GM18517 (cell line): ENCODE measurements around the gene MYRF.
A peak's percentile ranks its signal among the peaks of the same experiment; 100 is the strongest.

Source experiments
- ATAC-seq: cut with Tn5 transposase; IDR thresholded peaks from one replicate; pipeline ENCODE4 v1.9.1; 2021; ENCODE audit warnings: mild to moderate bottlenecking, moderate library complexity; ENCODE audit not compliant: unreplicated experiment

The MYRF gene

GRCh38 chr11:61774411-61774810, 22.0 kb downstream of the MYRF start:
- ATAC-seq, result no peak

GRCh38 chr11:61775106-61775505, 22.7 kb downstream of the MYRF start:
- ATAC-seq, result no peak

- no peak for ATAC-seq
Measured at GRCh38 chr11:61775606-61776554, 23.4 kb downstream of the MYRF start.

DNA sequence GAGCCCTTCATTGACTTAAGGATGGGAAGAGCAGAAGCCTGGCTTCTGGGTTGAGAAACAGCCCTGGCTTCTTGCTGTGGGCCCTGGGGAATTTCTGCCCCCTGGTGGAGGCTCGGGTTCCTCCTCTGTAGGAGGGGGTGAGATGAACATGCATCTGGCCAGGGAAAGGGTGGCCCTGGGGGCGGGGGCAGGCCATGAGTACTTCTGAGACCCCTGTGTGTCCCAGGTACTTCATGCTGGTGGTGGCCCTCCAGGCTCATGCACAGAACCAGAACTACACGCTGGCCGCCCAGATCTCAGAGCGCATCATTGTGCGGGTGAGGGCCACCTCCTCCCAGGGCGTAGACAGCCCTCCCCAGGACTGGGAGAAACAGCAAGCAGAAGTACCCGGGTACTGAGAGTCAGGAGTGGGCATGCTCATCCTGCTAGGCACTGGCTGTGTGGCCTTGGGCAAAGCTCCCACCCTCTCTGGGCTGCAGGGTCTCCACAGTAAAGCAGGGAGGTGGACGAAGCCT, 24.2 kb downstream of the MYRF start:
- no peak for ATAC-seq

GRCh38 chr11:61777234-61778090, 25.0 kb downstream of the MYRF start:
- ATAC-seq, result no peak

DNA sequence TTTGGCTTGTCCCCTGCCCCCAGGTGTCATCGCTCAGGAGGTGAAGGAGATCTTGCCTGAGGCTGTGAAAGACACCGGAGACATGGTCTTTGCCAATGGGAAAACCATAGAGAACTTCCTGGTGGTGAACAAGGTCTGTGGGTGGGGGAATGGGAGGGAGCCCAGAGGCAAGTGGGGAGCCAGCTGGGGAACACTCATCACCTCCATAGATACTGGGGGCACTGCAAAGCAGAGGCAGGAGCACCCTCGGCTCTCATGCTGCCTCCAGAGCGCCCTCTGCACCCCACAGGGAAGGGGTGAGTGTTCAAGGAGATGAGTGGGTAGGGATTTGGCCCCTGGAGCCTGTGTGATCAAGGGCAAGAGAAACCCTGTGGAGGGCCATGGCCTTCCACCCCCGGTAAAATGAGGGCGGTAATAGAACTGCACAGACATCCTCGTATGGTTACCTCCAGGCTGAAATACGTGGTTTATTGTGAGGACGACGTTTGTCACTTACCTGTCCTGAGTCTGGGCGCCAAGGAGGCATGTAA, 26.0 kb downstream of the MYRF start:
- ATAC-seq, result no peak

- no peak for ATAC-seq
Measured at GRCh38 chr11:61778920-61779650, 26.6 kb downstream of the MYRF start.

- ATAC-seq, result no peak
Measured at GRCh38 chr11:61779666-61780525, 27.5 kb downstream of the MYRF start.

GRCh38 chr11:61780581-61781162, 28.2 kb downstream of the MYRF start:
- ATAC-seq, result no peak

GRCh38 chr11:61781585-61781984, 29.1 kb downstream of the MYRF start:
- ATAC-seq, result no peak

DNA sequence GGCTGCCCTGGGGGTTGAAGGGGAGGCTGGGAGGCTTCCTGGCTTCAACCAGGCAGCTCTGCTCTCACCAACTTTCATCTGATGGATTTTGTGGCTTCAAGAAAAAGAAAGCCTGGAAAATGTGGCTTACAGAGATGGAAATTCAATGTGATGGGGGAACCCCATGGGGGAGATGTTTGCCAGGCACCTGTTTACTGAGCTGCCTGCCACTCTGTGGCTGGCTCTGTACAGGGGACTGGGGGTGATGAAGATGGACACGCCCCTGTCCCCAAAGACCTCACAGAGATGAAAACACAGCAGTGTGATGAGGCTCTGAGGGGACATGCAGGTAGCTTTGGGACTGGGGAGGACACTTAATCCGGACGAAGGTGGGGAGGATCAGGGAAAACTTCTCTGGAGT, 29.9 kb downstream of the MYRF start:
- ATAC-seq, result no peak

DNA sequence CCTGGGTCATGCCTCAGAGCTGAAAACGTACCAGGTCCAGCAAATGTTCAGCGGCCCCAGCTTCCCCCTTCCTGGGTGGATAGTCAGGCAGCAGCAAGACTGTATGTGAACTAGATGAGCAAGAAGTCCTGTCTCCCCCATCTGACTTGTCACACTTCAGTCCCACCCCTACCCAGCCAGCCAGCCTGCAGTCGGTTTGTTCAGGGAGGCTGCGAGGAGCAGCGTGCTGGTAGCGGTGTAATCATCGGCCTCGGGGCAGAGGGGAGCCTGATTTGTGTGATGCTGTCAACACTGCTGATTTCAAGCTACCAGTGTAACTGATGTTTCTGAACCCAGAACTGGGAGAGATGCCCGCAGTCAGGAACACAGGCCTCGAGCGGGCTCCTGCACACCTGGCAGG, 30.4 kb downstream of the MYRF start:
- no peak for ATAC-seq

- no peak for ATAC-seq
Measured at GRCh38 chr11:61783717-61784505, 31.5 kb downstream of the MYRF start.

GRCh38 chr11:61784506-61784805, 32.0 kb downstream of the MYRF start:
- no peak for ATAC-seq

DNA sequence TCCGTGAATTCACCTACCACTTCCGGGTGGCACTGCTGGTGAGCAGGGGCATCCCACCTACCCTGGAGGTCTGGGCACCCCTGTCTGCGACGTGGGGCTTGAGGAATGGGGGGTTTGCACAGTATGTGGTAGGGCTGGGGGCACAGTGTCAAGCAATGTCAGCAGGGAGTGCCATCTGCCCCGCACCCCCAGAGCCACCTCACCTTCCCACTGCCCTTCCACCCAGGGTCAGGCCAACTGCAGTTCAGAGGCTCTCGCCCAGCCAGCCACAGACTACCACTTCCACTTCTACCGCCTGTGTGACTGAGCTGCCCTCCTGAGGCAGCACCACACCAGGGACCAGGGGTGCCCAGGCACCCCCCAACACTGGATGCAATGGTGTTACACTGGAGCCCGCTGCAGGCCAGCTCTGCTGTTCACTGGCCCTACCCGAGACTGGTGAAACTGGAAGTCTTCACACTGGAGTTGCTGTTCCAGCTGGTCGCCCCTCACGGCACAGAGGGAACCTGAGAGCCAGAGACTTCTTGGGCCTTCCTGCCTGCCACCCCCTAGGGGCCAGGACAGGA, 33.5 kb downstream of the MYRF start:
- ATAC-seq, result no peak

DNA sequence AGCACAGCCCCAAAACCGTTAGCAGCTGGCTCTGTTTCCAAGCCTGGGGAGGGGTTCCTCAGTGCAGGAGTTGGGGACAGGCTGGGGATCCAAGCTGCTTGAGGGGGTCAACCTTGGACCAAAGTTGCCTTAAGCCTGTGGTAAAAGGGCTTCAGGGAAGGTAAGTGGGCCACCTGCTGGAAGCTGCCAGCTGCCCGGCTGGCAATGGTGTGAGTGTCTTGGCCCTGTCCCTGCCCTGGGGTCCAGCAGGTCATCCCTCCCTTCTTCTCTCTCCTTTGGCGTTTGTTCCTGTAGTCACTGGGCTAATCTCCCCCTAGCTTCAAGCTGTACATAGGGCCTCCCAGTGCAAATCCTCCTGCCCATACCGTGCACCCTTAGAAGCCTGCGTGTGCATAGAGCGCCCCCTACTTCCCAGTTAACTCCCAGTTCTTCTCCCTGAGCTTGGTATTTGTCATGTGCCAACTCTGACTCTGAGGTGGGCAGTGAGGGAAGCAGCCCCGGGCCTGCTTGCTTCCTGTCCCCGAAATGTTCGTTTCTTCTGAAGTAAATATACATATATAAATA, 35.6 kb downstream of the MYRF start:
- no peak for ATAC-seq

DNA sequence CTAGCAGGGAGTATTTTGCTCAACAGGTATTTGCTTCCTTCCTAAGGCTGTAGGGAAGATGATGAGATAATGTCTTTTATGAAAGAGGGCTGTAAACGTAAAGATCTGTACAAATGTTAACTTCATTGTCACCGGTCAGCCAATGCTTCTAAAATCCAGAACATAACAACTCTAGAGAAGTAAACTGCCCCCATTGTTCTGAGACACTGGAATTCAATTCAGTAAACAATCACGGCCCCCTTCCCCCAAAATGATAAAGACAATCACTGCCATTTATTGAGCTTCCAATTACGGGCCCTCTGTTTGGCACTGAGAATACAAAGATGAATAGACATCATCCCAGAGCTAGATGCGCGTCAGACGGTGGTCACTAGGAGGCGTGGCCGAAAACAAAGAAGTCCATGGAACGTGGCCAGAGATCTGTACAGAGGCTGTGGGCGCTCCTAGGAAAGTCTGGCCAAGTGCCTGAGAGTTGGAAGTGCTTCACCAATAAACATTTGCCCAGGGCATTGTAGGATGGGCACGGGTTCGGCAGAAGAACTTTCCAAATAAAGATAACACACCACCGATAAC, 39.4 kb downstream of the MYRF start:
- ATAC-seq, result peak; percentile 14
